K562 (cell line): ENCODE results near the gene VPS18. TPM values are rescaled to one million over a fixed set of nuclear protein-coding genes. Genes with fewer than 3 reads are reported as not detected.

Experiments used
- ATAC-seq: fragments of 200-7000 bp; cut with Tn5 transposase; 3 replicates; pipeline ENCODE4 v1.9.1; 2020; ENCODE audit warnings: moderate library complexity
- BruUV-seq: library from RNA; stranded (reverse); fragments of 400-500 nt; replicated peaks from 2 replicates; lab custom pipeline; 2021; lab: Mats Ljungman, UMichigan
- CTCF ChIA-PET: fragments of 300-600 bp; formaldehyde crosslinking; extraction: SDS; loops from one replicate; lab custom pipeline; 2021; ENCODE audit warnings: low intra/inter-chr PET ratio; lab: Yijun Ruan, JAX
- POLR2A ChIA-PET: fragments of 300-600, 350-650 bp; sonication (Branson Sonifier 250); formaldehyde crosslinking; extraction: SDS; loops from one replicate; lab custom pipeline; 2021; ENCODE audit warnings: antibody characterized with exemption, inconsistent platforms; lab: Yijun Ruan, JAX
- DNase-seq, 4 experiments: peaks; one replicate each; pipeline versions ENCODE4 v3.0.0 to v3.0.0-alpha.2; 2011 to 2018; ENCODE audit warnings: low spot score in 3 of 4, mixed read lengths in 3 of 4; ENCODE audit errors: extremely low read depth in 1 of 4
- FAIRE-seq: peaks from 2 replicates; lab custom pipeline; 2011; peaks lifted over from hg19 to GRCh38; lab: Jason Lieb, UNC
- H2AFZ ChIP-seq: 2 replicates; pipeline ENCODE4 v1.6.0; 2011; ENCODE audit warnings: low read depth, low read length, control low read depth, inconsistent platforms
- H3K27ac ChIP-seq: fragments of 200-600 bp; 3 replicates; pipeline ENCODE4 v1.8.0; 2011; ENCODE audit warnings: low read depth, mild to moderate bottlenecking, control low read depth, inconsistent platforms, low read length, moderate library complexity, mixed read lengths; ENCODE audit errors: extremely low read depth
- H3K27me3 ChIP-seq, 2 experiments: fragments of 300-600 bp in 1 of 2; 2 replicates in 1 of 2; 3 replicates in 1 of 2; pipeline versions ENCODE4 v1.6.0 to v1.8.0; 2011; ENCODE audit warnings: inconsistent platforms in 2 of 2, low read length in 2 of 2, mild to moderate bottlenecking in 1 of 2, mixed read lengths in 1 of 2, moderate library complexity in 1 of 2; ENCODE audit not compliant: control insufficient read depth in 2 of 2, insufficient read depth in 2 of 2
- H3K36me3 ChIP-seq: fragments of 300-600 bp; 3 replicates; pipeline ENCODE4 v1.8.0; 2011; ENCODE audit warnings: mild to moderate bottlenecking, low read length, inconsistent platforms; ENCODE audit not compliant: control insufficient read depth, insufficient read depth
- H3K4me1 ChIP-seq, 2 experiments: fragments of 200-600 bp in 1 of 2; replicated peaks in 1 of 2; 2 replicates in 1 of 2; 3 replicates in 1 of 2; pipeline versions ENCODE4 v1.5.1 to v1.8.0; 2011; ENCODE audit warnings: inconsistent platforms in 2 of 2, low read length in 2 of 2, mild to moderate bottlenecking in 1 of 2, mixed read lengths in 1 of 2, moderate library complexity in 1 of 2; ENCODE audit not compliant: control insufficient read depth in 2 of 2, insufficient read depth in 2 of 2
- H3K4me2 ChIP-seq: 2 replicates; pipeline ENCODE4 v1.6.1; 2011; ENCODE audit warnings: low read length, control low read depth, inconsistent platforms, mixed read lengths; ENCODE audit not compliant: insufficient read depth
- H3K4me3 ChIP-seq: fragments of 200-600 bp; sonication (generic), shearing (Covaris generic); 2 replicates; pipeline ENCODE4 v1.5.1; 2016; ENCODE audit warnings: control low read depth, inconsistent platforms
- H3K79me2 ChIP-seq: fragments of 200-600 bp; 3 replicates; pipeline ENCODE4 v1.8.0; 2011; ENCODE audit warnings: low read length, inconsistent platforms; ENCODE audit not compliant: control insufficient read depth, insufficient read depth
- H3K9ac ChIP-seq, 2 experiments: 2 replicates each; pipeline versions ENCODE4 v1.6.0 to v1.6.1; 2011; ENCODE audit warnings: low read depth in 2 of 2, low read length in 2 of 2, control low read depth in 1 of 2, inconsistent platforms in 1 of 2, mild to moderate bottlenecking in 1 of 2, mixed read lengths in 1 of 2; ENCODE audit not compliant: insufficient read depth in 1 of 2
- H3K9me1 ChIP-seq: one replicate; pipeline ENCODE4 v1.6.0; 2011; ENCODE audit warnings: inconsistent platforms, mild to moderate bottlenecking, low read length, moderate library complexity; ENCODE audit not compliant: control insufficient read depth, insufficient read depth
- H3K9me3 ChIP-seq: replicated peaks from 2 replicates; pipeline ENCODE4 v1.5.1; 2011; ENCODE audit warnings: low read depth, low read length, inconsistent platforms; ENCODE audit not compliant: control insufficient read depth, insufficient read depth
- H4K20me1 ChIP-seq: replicated peaks from 2 replicates; pipeline ENCODE4 v1.6.1; 2011; ENCODE audit warnings: low read length, inconsistent platforms, mixed read lengths; ENCODE audit not compliant: control insufficient read depth, insufficient read depth
- HIVEP1 ChIP-seq: fragments of 250-450 bp; sonication (Bioruptor Pico); IDR thresholded peaks from 2 replicates; pipeline ENCODE4 v1.4.0; 2020; ENCODE audit warnings: mild to moderate bottlenecking
- HNRNPLL ChIP-seq: fragments of 200-400 bp; formaldehyde crosslinking; IDR thresholded peaks from 2 replicates; pipeline ENCODE4 v1.6.1; 2017; ENCODE audit warnings: low read length, low read depth, mild to moderate bottlenecking; ENCODE audit not compliant: poor library complexity, severe bottlenecking
- MAFK ChIP-seq: IDR thresholded peaks from 2 replicates; pipeline ENCODE4 v1.6.1; 2011; ENCODE audit warnings: low read length, improper control_type of control experiment
- SRF ChIP-seq, 2 experiments: fragments of 250-450, 450-650 bp in 1 of 2; sonication (Bioruptor Pico) in 1 of 2; sonication (generic) in 1 of 2; formaldehyde crosslinking; IDR thresholded peaks; 2 replicates each; pipeline versions ENCODE4 v1.5.0 to v1.5.1; 2020 to 2022; ENCODE audit warnings: mild to moderate bottlenecking in 1 of 2, missing genetic modification reagents in 1 of 2
- TFAP4 ChIP-seq: sonication (generic); formaldehyde crosslinking; IDR thresholded peaks from 2 replicates; pipeline ENCODE4 v1.8.0; 2022; ENCODE audit warnings: missing genetic modification reagents, mild to moderate bottlenecking, moderate library complexity, borderline replicate concordance
- ZNF175 ChIP-seq: fragments of 200-800 bp; sonication (Bioruptor generic); IDR thresholded peaks from 2 replicates; pipeline ENCODE4 v1.6.1; 2016; ENCODE audit warnings: low read depth, mild to moderate bottlenecking, missing genetic modification characterization, missing compliant biosample characterization
- WGBS: fragments of 100-300 bp; shearing (Covaris generic); methylation state at CpG from one replicate; pipeline ENCODE4 v1.1.6; 2016; ENCODE audit warnings: low coverage, mixed read lengths; ENCODE audit not compliant: insufficient coverage; ENCODE audit errors: missing lambda C conversion rate; 5-methylcytosine and 5-hydroxymethylcytosine counted together
- in situ Hi-C: fragments of 300-500 bp; cut with MboI; formaldehyde crosslinking; loops from 4 replicates; pipeline ENCODE4 v1.15.0; 2018; ENCODE audit warnings: inconsistent platforms, mixed read lengths
- intact Hi-C: fragments of 100-400 bp; cut with micrococcal nuclease; formaldehyde crosslinking; loops from 2 replicates; pipeline ENCODE4 v1.14.2; 2022
- polyA plus RNA-seq, 8 experiments: library from polyadenylated mRNA; depleted of rRNA in 4 of 8; stranded (reverse) in 5 of 8; unstranded in 3 of 8; fragments of >200 nt; fragmentation: Nextera tagmentation in 2 of 8; fragmentation: Illumina TruSeq in 1 of 8; extraction: Ambion mirVana in 2 of 8; extraction: Trizol in 1 of 8; gene quantifications; 2 replicates each; pipeline versions ENCODE4 v1.2.1 to v1.2.3, GENCODE V29; 2011 to 2014; ENCODE audit warnings: inconsistent platforms in 1 of 8, missing spikeins in 1 of 8
- total RNA-seq, 7 experiments: library from RNA; depleted of rRNA in 6 of 7; stranded (reverse); fragments of >200 nt in 6 of 7; fragmentation: Illumina TruSeq in 2 of 7; extraction: Trizol in 2 of 7; gene quantifications; 2 replicates each; pipeline versions ENCODE4 v1.2.1 to v1.2.3, GENCODE V29; 2011 to 2021; ENCODE audit warnings: low replicate concordance in 1 of 7
- TF ChIP-seq, protein P1 (sequence below): fragments of 450-650 bp; IDR thresholded peaks from 2 replicates; pipeline ENCODE4 v1.6.1; 2016; ENCODE audit warnings: mild to moderate bottlenecking, moderate library complexity

Gene VPS18
- total and polyA plus RNA-seq, 9 of the 15 experiments (the other 6 are each of a cell fraction or from before 2014, with no cell fraction given): 0.73 to 19.9 (median 8.5) TPM

DNA sequence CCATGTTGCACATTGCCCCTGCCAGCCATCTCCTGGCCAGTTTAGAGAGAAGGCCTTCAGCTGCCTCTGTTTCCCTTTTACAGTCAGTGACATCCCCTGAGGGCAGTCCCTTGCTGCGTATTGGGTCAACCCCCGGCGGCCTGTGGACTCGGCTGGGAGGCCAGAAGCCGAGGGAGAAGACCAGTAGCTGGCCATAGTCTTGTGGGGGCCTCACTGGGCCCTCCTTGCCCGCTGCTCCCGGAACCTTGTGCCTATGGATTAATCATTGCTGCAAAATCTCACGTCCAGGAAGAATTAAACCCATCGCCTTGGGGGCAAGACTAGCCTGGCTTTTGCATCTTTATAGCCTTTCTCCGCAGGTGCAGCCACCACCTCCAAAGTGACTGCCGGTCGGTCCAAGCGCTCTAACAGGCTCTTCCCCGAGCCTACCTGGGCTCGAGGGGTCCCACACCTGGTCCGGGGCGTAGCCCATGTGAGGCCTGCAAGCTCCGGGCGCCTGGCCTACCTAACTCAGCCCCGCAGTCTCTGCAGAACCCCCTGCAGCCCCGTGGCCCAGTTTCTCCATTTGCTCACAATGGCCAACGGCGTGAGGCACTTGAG lies 58.2 kb downstream of the VPS18 start:
- FAIRE-seq (no peak), ATAC-seq (no peak), DNase-seq (no peak)
- H4K20me1 ChIP-seq: peaks cover 5% of the 10 kb centered on the region; the same call in 1 of the 2 replicates
- peaks cover 2% of the 10 kb centered on the region for H3K9me1 ChIP-seq
- peak overlapping the region; percentile 70 for H3K27ac ChIP-seq
- TSS peak; percentile 89 for BruUV-seq
- intact Hi-C loops: no loop called here
- CTCF ChIA-PET: interaction anchor here (0.6 kb wide), 1 partner anchor 234 kb away, joined by 3 read pairs; no protein-coding TSS in a partner anchor
- H3K9ac ChIP-seq: peak overlapping the region; percentile 84 to 94
- H3K27me3 ChIP-seq: no peaks in the 10 kb centered on the region; a peak in 1 of 5 replicates
- peak overlapping the region; percentile 80 for H3K4me2 ChIP-seq
- WGBS: 39% methylated on average over 21 of the region's 23 CpGs
- H3K36me3 ChIP-seq: no peaks in the 10 kb centered on the region; the same call in 2 of the 3 replicates
- H3K4me1 ChIP-seq: peaks cover 16 to 32% of the 10 kb centered on the region in 2 experiments; a peak in 4 of 5 replicates
- peaks cover 9% of the 10 kb centered on the region; the same call in 2 of the 3 replicates for H3K79me2 ChIP-seq
- POLR2A ChIA-PET: interaction anchor here (0.6 to 2.5 kb wide), 8 partner anchors 8 to 164 kb away, joined by 3 to 17 read pairs (median 3); partner anchors contain the start of gene INO80
- peak overlapping the region; percentile 85 for H2AFZ ChIP-seq
- peak overlapping the region; percentile 61 for H3K4me3 ChIP-seq
- no peaks in the 10 kb centered on the region for H3K9me3 ChIP-seq
- in situ Hi-C loops: no loop called here
- TF ChIP-seq SRF (CRISPR knock-in tag; IDR thresholded peaks at IDR 0.05): 0 out of 4 replicates have a peak, but pooled peaks of 1 of the 2 experiments have one; percentile 38
- TF ChIP-seq HIVEP1: no peak
- TF ChIP-seq HNRNPLL: peak; percentile 23
- TF ChIP-seq, protein P1, sequence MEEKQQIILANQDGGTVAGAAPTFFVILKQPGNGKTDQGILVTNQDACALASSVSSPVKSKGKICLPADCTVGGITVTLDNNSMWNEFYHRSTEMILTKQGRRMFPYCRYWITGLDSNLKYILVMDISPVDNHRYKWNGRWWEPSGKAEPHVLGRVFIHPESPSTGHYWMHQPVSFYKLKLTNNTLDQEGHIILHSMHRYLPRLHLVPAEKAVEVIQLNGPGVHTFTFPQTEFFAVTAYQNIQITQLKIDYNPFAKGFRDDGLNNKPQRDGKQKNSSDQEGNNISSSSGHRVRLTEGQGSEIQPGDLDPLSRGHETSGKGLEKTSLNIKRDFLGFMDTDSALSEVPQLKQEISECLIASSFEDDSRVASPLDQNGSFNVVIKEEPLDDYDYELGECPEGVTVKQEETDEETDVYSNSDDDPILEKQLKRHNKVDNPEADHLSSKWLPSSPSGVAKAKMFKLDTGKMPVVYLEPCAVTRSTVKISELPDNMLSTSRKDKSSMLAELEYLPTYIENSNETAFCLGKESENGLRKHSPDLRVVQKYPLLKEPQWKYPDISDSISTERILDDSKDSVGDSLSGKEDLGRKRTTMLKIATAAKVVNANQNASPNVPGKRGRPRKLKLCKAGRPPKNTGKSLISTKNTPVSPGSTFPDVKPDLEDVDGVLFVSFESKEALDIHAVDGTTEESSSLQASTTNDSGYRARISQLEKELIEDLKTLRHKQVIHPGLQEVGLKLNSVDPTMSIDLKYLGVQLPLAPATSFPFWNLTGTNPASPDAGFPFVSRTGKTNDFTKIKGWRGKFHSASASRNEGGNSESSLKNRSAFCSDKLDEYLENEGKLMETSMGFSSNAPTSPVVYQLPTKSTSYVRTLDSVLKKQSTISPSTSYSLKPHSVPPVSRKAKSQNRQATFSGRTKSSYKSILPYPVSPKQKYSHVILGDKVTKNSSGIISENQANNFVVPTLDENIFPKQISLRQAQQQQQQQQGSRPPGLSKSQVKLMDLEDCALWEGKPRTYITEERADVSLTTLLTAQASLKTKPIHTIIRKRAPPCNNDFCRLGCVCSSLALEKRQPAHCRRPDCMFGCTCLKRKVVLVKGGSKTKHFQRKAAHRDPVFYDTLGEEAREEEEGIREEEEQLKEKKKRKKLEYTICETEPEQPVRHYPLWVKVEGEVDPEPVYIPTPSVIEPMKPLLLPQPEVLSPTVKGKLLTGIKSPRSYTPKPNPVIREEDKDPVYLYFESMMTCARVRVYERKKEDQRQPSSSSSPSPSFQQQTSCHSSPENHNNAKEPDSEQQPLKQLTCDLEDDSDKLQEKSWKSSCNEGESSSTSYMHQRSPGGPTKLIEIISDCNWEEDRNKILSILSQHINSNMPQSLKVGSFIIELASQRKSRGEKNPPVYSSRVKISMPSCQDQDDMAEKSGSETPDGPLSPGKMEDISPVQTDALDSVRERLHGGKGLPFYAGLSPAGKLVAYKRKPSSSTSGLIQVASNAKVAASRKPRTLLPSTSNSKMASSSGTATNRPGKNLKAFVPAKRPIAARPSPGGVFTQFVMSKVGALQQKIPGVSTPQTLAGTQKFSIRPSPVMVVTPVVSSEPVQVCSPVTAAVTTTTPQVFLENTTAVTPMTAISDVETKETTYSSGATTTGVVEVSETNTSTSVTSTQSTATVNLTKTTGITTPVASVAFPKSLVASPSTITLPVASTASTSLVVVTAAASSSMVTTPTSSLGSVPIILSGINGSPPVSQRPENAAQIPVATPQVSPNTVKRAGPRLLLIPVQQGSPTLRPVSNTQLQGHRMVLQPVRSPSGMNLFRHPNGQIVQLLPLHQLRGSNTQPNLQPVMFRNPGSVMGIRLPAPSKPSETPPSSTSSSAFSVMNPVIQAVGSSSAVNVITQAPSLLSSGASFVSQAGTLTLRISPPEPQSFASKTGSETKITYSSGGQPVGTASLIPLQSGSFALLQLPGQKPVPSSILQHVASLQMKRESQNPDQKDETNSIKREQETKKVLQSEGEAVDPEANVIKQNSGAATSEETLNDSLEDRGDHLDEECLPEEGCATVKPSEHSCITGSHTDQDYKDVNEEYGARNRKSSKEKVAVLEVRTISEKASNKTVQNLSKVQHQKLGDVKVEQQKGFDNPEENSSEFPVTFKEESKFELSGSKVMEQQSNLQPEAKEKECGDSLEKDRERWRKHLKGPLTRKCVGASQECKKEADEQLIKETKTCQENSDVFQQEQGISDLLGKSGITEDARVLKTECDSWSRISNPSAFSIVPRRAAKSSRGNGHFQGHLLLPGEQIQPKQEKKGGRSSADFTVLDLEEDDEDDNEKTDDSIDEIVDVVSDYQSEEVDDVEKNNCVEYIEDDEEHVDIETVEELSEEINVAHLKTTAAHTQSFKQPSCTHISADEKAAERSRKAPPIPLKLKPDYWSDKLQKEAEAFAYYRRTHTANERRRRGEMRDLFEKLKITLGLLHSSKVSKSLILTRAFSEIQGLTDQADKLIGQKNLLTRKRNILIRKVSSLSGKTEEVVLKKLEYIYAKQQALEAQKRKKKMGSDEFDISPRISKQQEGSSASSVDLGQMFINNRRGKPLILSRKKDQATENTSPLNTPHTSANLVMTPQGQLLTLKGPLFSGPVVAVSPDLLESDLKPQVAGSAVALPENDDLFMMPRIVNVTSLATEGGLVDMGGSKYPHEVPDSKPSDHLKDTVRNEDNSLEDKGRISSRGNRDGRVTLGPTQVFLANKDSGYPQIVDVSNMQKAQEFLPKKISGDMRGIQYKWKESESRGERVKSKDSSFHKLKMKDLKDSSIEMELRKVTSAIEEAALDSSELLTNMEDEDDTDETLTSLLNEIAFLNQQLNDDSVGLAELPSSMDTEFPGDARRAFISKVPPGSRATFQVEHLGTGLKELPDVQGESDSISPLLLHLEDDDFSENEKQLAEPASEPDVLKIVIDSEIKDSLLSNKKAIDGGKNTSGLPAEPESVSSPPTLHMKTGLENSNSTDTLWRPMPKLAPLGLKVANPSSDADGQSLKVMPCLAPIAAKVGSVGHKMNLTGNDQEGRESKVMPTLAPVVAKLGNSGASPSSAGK: peak; percentile 72; the same call in 1 of the 2 replicates
- no peak for TF ChIP-seq MAFK
- 0 out of 2 replicates have a peak, but pooled peaks have one; percentile 4 for TF ChIP-seq ZNF175 (CRISPR knock-in tag)
- TF ChIP-seq TFAP4 (CRISPR knock-in tag): 0 out of 2 replicates have a peak, but pooled peaks have one; percentile 18
